Activated CD8-positive, alpha-beta T cell treated with anti-CD3 and anti-CD28 coated beads, Interleukin-2, amount 10 ng/mL, durations not matched to agents 7 days and 5 days (primary cell): ENCODE data around the gene TMEM171. TPM values are rescaled to one million over a fixed set of nuclear protein-coding genes. Genes with fewer than 3 reads are reported as not detected.

Source experiments
- ATAC-seq: fragments of 150-1000 bp; cut with Tn5 transposase; one replicate; pipeline ENCODE4 v1.10.0; 2021; ENCODE audit warnings: moderate library complexity
- CTCF ChIA-PET: fragments of 350-600 bp; sonication (Branson Sonifier 250); formaldehyde crosslinking; loops from one replicate; lab custom pipeline; 2021; ENCODE audit warnings: antibody characterized with exemption; lab: Charles Lee
- POLR2A ChIA-PET: fragments of 350-600 bp; sonication (Branson Sonifier 250); formaldehyde crosslinking; loops from one replicate; lab custom pipeline; 2021; ENCODE audit warnings: antibody characterized with exemption; lab: Charles Lee
- DNase-seq: peaks from one replicate; pipeline ENCODE4 v3.0.0-alpha.2; 2020
- H3K27ac Mint-ChIP-seq: one replicate; pipeline ENCODE4 v1.8.0; 2021; ENCODE audit warnings: mild to moderate bottlenecking, mixed read lengths
- H3K27me3 Mint-ChIP-seq: one replicate; pipeline ENCODE4 v1.8.0; 2021; ENCODE audit warnings: low read depth, mixed read lengths
- H3K36me3 Mint-ChIP-seq: one replicate; pipeline ENCODE4 v1.8.0; 2021; ENCODE audit warnings: low read depth, mixed read lengths
- H3K4me1 Mint-ChIP-seq: one replicate; pipeline ENCODE4 v1.8.0; 2021; ENCODE audit warnings: low read depth, mixed read lengths
- H3K4me3 Mint-ChIP-seq: one replicate; pipeline ENCODE4 v1.8.0; 2021; ENCODE audit warnings: mild to moderate bottlenecking, mixed read lengths
- H3K9me3 Mint-ChIP-seq: one replicate; pipeline ENCODE4 v1.8.0; 2022; ENCODE audit warnings: mixed read lengths; ENCODE audit not compliant: insufficient read depth
- total RNA-seq, 2 experiments: library from RNA; stranded (reverse); gene quantifications; one replicate each; pipeline ENCODE4 v1.2.3, GENCODE V29; 2021

Gene TMEM171
- total RNA-seq, result not detected

- H3K27me3 Mint-ChIP-seq, result peaks cover 58% of the 10 kb centered on the region
- CTCF ChIA-PET, result no interaction called here
- H3K4me1 Mint-ChIP-seq, result peaks cover 24% of the 10 kb centered on the region
- no peak within 1 kb of the TSS for H3K27ac Mint-ChIP-seq
- POLR2A ChIA-PET, result no interaction called here
- ATAC-seq (no peak), DNase-seq (no peak)
- H3K36me3 Mint-ChIP-seq, result peaks cover 3% of the 10 kb centered on the region
- no peaks in the 10 kb centered on the region for H3K9me3 Mint-ChIP-seq
- H3K4me3 Mint-ChIP-seq, result peak within 1 kb of the TSS; percentile 29
Observed at GRCh38 chr5:73120222-73121118, at the start of gene TMEM171. Gene TMEM171 (plus strand): TSS chr5:73120575. CDS start chr5:73123374, 2,799 bp downstream.

GRCh38 chr5:73081093-73081492, 39.3 kb upstream of the TMEM171 start:
- Mint-ChIP-seq H3K9me3 (no peaks in the 10 kb centered on the region), H3K4me3 (no peak overlapping the region), H3K36me3 (no peaks in the 10 kb centered on the region), H3K4me1 (no peaks in the 10 kb centered on the region), H3K27ac (no peak overlapping the region), H3K27me3 (peaks cover 8% of the 10 kb centered on the region)
- no peak for ATAC-seq
- DNase-seq, result no peak
- POLR2A ChIA-PET, result no interaction called here
- CTCF ChIA-PET, result no interaction called here

GRCh38 chr5:73088026-73088425, 32.3 kb upstream of the TMEM171 start:
- no peaks in the 10 kb centered on the region for H3K36me3 Mint-ChIP-seq
- H3K27ac Mint-ChIP-seq, result no peak overlapping the region
- no peaks in the 10 kb centered on the region for H3K9me3 Mint-ChIP-seq
- H3K4me1 Mint-ChIP-seq, result no peaks in the 10 kb centered on the region
- ChIA-PET POLR2A (no interaction called here), CTCF (no interaction called here)
- H3K27me3 Mint-ChIP-seq, result peaks cover 14% of the 10 kb centered on the region
- no peak overlapping the region for H3K4me3 Mint-ChIP-seq
- ATAC-seq (no peak), DNase-seq (no peak)

GRCh38 chr5:73093943-73094342, 26.4 kb upstream of the TMEM171 start:
- DNase-seq (no peak), ATAC-seq (no peak)
- Mint-ChIP-seq H3K9me3 (peaks cover 6% of the 10 kb centered on the region), H3K4me3 (no peak overlapping the region), H3K4me1 (no peaks in the 10 kb centered on the region), H3K27me3 (peaks cover 4% of the 10 kb centered on the region), H3K27ac (no peak overlapping the region), H3K36me3 (no peaks in the 10 kb centered on the region)
- CTCF ChIA-PET, result no interaction called here
- POLR2A ChIA-PET, result no interaction called here

- H3K4me1 Mint-ChIP-seq, result no peaks in the 10 kb centered on the region
- peaks cover 4% of the 10 kb centered on the region for H3K27me3 Mint-ChIP-seq
- no peak overlapping the region for H3K4me3 Mint-ChIP-seq
- H3K36me3 Mint-ChIP-seq, result no peaks in the 10 kb centered on the region
- no peak for DNase-seq
- POLR2A ChIA-PET, result no interaction called here
- no peak overlapping the region for H3K27ac Mint-ChIP-seq
- no peak for ATAC-seq
- CTCF ChIA-PET, result no interaction called here
- H3K9me3 Mint-ChIP-seq, result peaks cover 6% of the 10 kb centered on the region
Observed at GRCh38 chr5:73094415-73094814, 26.0 kb upstream of the TMEM171 start.

GRCh38 chr5:73095564-73096238, 24.7 kb upstream of the TMEM171 start:
- peaks cover 6% of the 10 kb centered on the region for H3K9me3 Mint-ChIP-seq
- DNase-seq (no peak), ATAC-seq (no peak)
- H3K4me3 Mint-ChIP-seq, result no peak overlapping the region
- H3K27me3 Mint-ChIP-seq, result peaks cover 4% of the 10 kb centered on the region
- ChIA-PET CTCF (no interaction called here), POLR2A (no interaction called here)
- no peak overlapping the region for H3K27ac Mint-ChIP-seq
- no peaks in the 10 kb centered on the region for H3K4me1 Mint-ChIP-seq
- no peaks in the 10 kb centered on the region for H3K36me3 Mint-ChIP-seq

- ChIA-PET POLR2A (no interaction called here), CTCF (no interaction called here)
- H3K36me3 Mint-ChIP-seq, result no peaks in the 10 kb centered on the region
- peaks cover 4% of the 10 kb centered on the region for H3K27me3 Mint-ChIP-seq
- H3K4me3 Mint-ChIP-seq, result no peak overlapping the region
- DNase-seq (no peak), ATAC-seq (no peak)
- no peaks in the 10 kb centered on the region for H3K4me1 Mint-ChIP-seq
- H3K27ac Mint-ChIP-seq, result no peak overlapping the region
- peaks cover 6% of the 10 kb centered on the region for H3K9me3 Mint-ChIP-seq
Observed at GRCh38 chr5:73096239-73096575, 24.2 kb upstream of the TMEM171 start.

GRCh38 chr5:73097740-73098139, 22.6 kb upstream of the TMEM171 start:
- H3K9me3 Mint-ChIP-seq, result peaks cover 6% of the 10 kb centered on the region
- no peaks in the 10 kb centered on the region for H3K36me3 Mint-ChIP-seq
- H3K27me3 Mint-ChIP-seq, result peaks cover 2% of the 10 kb centered on the region
- ChIA-PET POLR2A (no interaction called here), CTCF (no interaction called here)
- no peaks in the 10 kb centered on the region for H3K4me1 Mint-ChIP-seq
- H3K27ac Mint-ChIP-seq, result no peak overlapping the region
- no peak for ATAC-seq
- no peak for DNase-seq
- no peak overlapping the region for H3K4me3 Mint-ChIP-seq

- Mint-ChIP-seq H3K36me3 (no peaks in the 10 kb centered on the region), H3K4me1 (no peaks in the 10 kb centered on the region), H3K4me3 (no peak overlapping the region), H3K27ac (no peak overlapping the region), H3K27me3 (peaks cover 2% of the 10 kb centered on the region), H3K9me3 (peaks cover 6% of the 10 kb centered on the region)
- ATAC-seq (no peak), DNase-seq (no peak)
- ChIA-PET CTCF (interaction anchor here (1.3 kb wide), 1 partner anchor 71 kb away, joined by 3 read pairs; no protein-coding TSS in a partner anchor), POLR2A (interaction anchor here (0.6 kb wide), 1 partner anchor 119 kb away, joined by 3 read pairs; no protein-coding TSS in a partner anchor)
Observed at GRCh38 chr5:73100109-73100508, 20.3 kb upstream of the TMEM171 start.

GRCh38 chr5:73103870-73104299, 16.5 kb upstream of the TMEM171 start:
- Mint-ChIP-seq H3K9me3 (no peaks in the 10 kb centered on the region), H3K27me3 (peaks cover 13% of the 10 kb centered on the region), H3K4me3 (no peak overlapping the region), H3K27ac (no peak overlapping the region), H3K36me3 (no peaks in the 10 kb centered on the region), H3K4me1 (peaks cover 3% of the 10 kb centered on the region)
- DNase-seq, result no peak
- POLR2A ChIA-PET, result no interaction called here
- no peak for ATAC-seq
- CTCF ChIA-PET, result no interaction called here

GRCh38 chr5:73104326-73104725, 16.0 kb upstream of the TMEM171 start:
- H3K27me3 Mint-ChIP-seq, result peaks cover 17% of the 10 kb centered on the region
- CTCF ChIA-PET, result no interaction called here

GRCh38 chr5:73106335-73106734, 14.0 kb upstream of the TMEM171 start:
- no peak overlapping the region for H3K27ac Mint-ChIP-seq
- POLR2A ChIA-PET, result no interaction called here
- no peak for ATAC-seq

More at GRCh38 chr5:73104326-73104725, 16.0 kb upstream of the TMEM171 start:
- ATAC-seq, result no peak
- no peaks in the 10 kb centered on the region for H3K9me3 Mint-ChIP-seq
- H3K4me3 Mint-ChIP-seq, result no peak overlapping the region
- no peaks in the 10 kb centered on the region for H3K36me3 Mint-ChIP-seq
- POLR2A ChIA-PET, result no interaction called here
- no peak for DNase-seq
- H3K4me1 Mint-ChIP-seq, result peaks cover 3% of the 10 kb centered on the region
- no peak overlapping the region for H3K27ac Mint-ChIP-seq

More at GRCh38 chr5:73106335-73106734, 14.0 kb upstream of the TMEM171 start:
- CTCF ChIA-PET, result no interaction called here
- Mint-ChIP-seq H3K9me3 (no peaks in the 10 kb centered on the region), H3K4me1 (peaks cover 3% of the 10 kb centered on the region), H3K27me3 (peaks cover 20% of the 10 kb centered on the region), H3K36me3 (no peaks in the 10 kb centered on the region), H3K4me3 (no peak overlapping the region)
- no peak for DNase-seq
